ENCODE measurements around the gene KCNQ4.

The KCNQ4 gene

GRCh38 chr1:40815420-40815819 is 31.8 kb downstream of the KCNQ4 start:
- peaks cover 23% of the 10 kb centered on the region for H3K27me3 ChIP-seq (ENCODE audit: insufficient read depth, low read length)
- no peaks in the 10 kb centered on the region for H3K36me3 ChIP-seq (ENCODE audit: insufficient read depth, low read length)
- no peak overlapping the region for H3K4me3 ChIP-seq (ENCODE audit: low read length)
- no peak overlapping the region for H3K27ac ChIP-seq (ENCODE audit: low read depth, low read length)
- 90% methylated on average over 9 of the region's 9 CpGs for WGBS
- H3K4me1 ChIP-seq (ENCODE audit: insufficient read depth, low read length) = no peaks in the 10 kb centered on the region
- no peak overlapping the region for H3K9ac ChIP-seq (ENCODE audit: low read depth, low read length)
- H3K9me3 ChIP-seq (ENCODE audit: insufficient read depth, low read depth, low read length) = no peaks in the 10 kb centered on the region

GRCh38 chr1:40817791-40818263 is 34.2 kb downstream of the KCNQ4 start:
- Histone ChIP-seq H3K4me3 (ENCODE audit: low read length) (peak overlapping the region; percentile 77), H3K9ac (ENCODE audit: low read depth, low read length) (no peak overlapping the region), H3K36me3 (ENCODE audit: insufficient read depth, low read length) (no peaks in the 10 kb centered on the region), H3K27me3 (ENCODE audit: insufficient read depth, low read length) (peaks cover 23% of the 10 kb centered on the region), H3K27ac (ENCODE audit: low read depth, low read length) (no peak overlapping the region), H3K9me3 (ENCODE audit: insufficient read depth, low read depth, low read length) (no peaks in the 10 kb centered on the region), H3K4me1 (ENCODE audit: insufficient read depth, low read length) (no peaks in the 10 kb centered on the region)
- 17% methylated on average over 19 of the region's 19 CpGs for WGBS

- Histone ChIP-seq H3K27ac (ENCODE audit: low read depth, low read length) (no peak overlapping the region), H3K27me3 (ENCODE audit: insufficient read depth, low read length) (peaks cover 23% of the 10 kb centered on the region), H3K9me3 (ENCODE audit: insufficient read depth, low read depth, low read length) (no peaks in the 10 kb centered on the region), H3K4me1 (ENCODE audit: insufficient read depth, low read length) (no peaks in the 10 kb centered on the region), H3K4me3 (ENCODE audit: low read length) (peak overlapping the region; percentile 77), H3K9ac (ENCODE audit: low read depth, low read length) (no peak overlapping the region), H3K36me3 (ENCODE audit: insufficient read depth, low read length) (no peaks in the 10 kb centered on the region)
- WGBS = under 1% methylated on average over 59 of the region's 59 CpGs
Observed at GRCh38 chr1:40818264-40818961, 34.8 kb downstream of the KCNQ4 start.

- Histone ChIP-seq H3K4me1 (ENCODE audit: insufficient read depth, low read length) (peaks cover under 1% of the 10 kb centered on the region; the same call in 1 of the 2 replicates), H3K36me3 (ENCODE audit: insufficient read depth, low read length) (no peaks in the 10 kb centered on the region), H3K9me3 (ENCODE audit: insufficient read depth, low read depth, low read length) (no peaks in the 10 kb centered on the region), H3K27me3 (ENCODE audit: insufficient read depth, low read length) (peaks cover 23% of the 10 kb centered on the region), H3K27ac (ENCODE audit: low read depth, low read length) (no peak overlapping the region), H3K4me3 (ENCODE audit: low read length) (peak overlapping the region; percentile 77), H3K9ac (ENCODE audit: low read depth, low read length) (no peak overlapping the region)
- WGBS = 75% methylated on average over 22 of the region's 26 CpGs
Observed at GRCh38 chr1:40819101-40819500, 35.5 kb downstream of the KCNQ4 start.

- WGBS = 86% methylated on average over 3 of the region's 3 CpGs
Observed at GRCh38 chr1:40820251-40820797, 36.7 kb downstream of the KCNQ4 start.

GRCh38 chr1:40820911-40821693 is 37.5 kb downstream of the KCNQ4 start:
- peaks cover 20% of the 10 kb centered on the region for H3K4me1 ChIP-seq (ENCODE audit: insufficient read depth, low read length)
- H3K36me3 ChIP-seq (ENCODE audit: insufficient read depth, low read length) = no peaks in the 10 kb centered on the region
- H3K4me3 ChIP-seq (ENCODE audit: low read length) = no peak overlapping the region
- WGBS = 80% methylated on average over 5 of the region's 6 CpGs
- H3K27ac ChIP-seq (ENCODE audit: low read depth, low read length) = no peak overlapping the region
- H3K27me3 ChIP-seq (ENCODE audit: insufficient read depth, low read length) = peaks cover 20% of the 10 kb centered on the region
- H3K9ac ChIP-seq (ENCODE audit: low read depth, low read length) = no peak overlapping the region
- H3K9me3 ChIP-seq (ENCODE audit: insufficient read depth, low read depth, low read length) = no peaks in the 10 kb centered on the region

More at GRCh38 chr1:40820251-40820797, 36.7 kb downstream of the KCNQ4 start:
- Histone ChIP-seq H3K4me3 (ENCODE audit: low read length) (no peak overlapping the region), H3K27me3 (ENCODE audit: insufficient read depth, low read length) (peaks cover 22% of the 10 kb centered on the region), H3K9me3 (ENCODE audit: insufficient read depth, low read depth, low read length) (no peaks in the 10 kb centered on the region), H3K4me1 (ENCODE audit: insufficient read depth, low read length) (peaks cover 13% of the 10 kb centered on the region), H3K9ac (ENCODE audit: low read depth, low read length) (no peak overlapping the region), H3K36me3 (ENCODE audit: insufficient read depth, low read length) (no peaks in the 10 kb centered on the region), H3K27ac (ENCODE audit: low read depth, low read length) (no peak overlapping the region)

- no peak overlapping the region for H3K4me3 ChIP-seq (ENCODE audit: low read length)
- H3K36me3 ChIP-seq (ENCODE audit: insufficient read depth, low read length) = no peaks in the 10 kb centered on the region
- peaks cover 20% of the 10 kb centered on the region for H3K4me1 ChIP-seq (ENCODE audit: insufficient read depth, low read length)
- peaks cover 7% of the 10 kb centered on the region for H3K27me3 ChIP-seq (ENCODE audit: insufficient read depth, low read length)
- H3K9ac ChIP-seq (ENCODE audit: low read depth, low read length) = no peak overlapping the region
- H3K9me3 ChIP-seq (ENCODE audit: insufficient read depth, low read depth, low read length) = no peaks in the 10 kb centered on the region
- H3K27ac ChIP-seq (ENCODE audit: low read depth, low read length) = no peak overlapping the region
- WGBS = 91% methylated on average over 12 of the region's 12 CpGs
Observed at GRCh38 chr1:40822890-40823289, 39.3 kb downstream of the KCNQ4 start.

GRCh38 chr1:40823345-40823744 is 39.8 kb downstream of the KCNQ4 start:
- Histone ChIP-seq H3K4me1 (ENCODE audit: insufficient read depth, low read length) (peaks cover 20% of the 10 kb centered on the region), H3K27me3 (ENCODE audit: insufficient read depth, low read length) (peaks cover 2% of the 10 kb centered on the region; the same call in 1 of the 2 replicates), H3K27ac (ENCODE audit: low read depth, low read length) (no peak overlapping the region), H3K9ac (ENCODE audit: low read depth, low read length) (no peak overlapping the region), H3K9me3 (ENCODE audit: insufficient read depth, low read depth, low read length) (no peaks in the 10 kb centered on the region), H3K36me3 (ENCODE audit: insufficient read depth, low read length) (no peaks in the 10 kb centered on the region), H3K4me3 (ENCODE audit: low read length) (no peak overlapping the region)
- 91% methylated on average over 4 of the region's 4 CpGs for WGBS

GRCh38 chr1:40823983-40824382 is 40.4 kb downstream of the KCNQ4 start:
- no peaks in the 10 kb centered on the region for H3K27me3 ChIP-seq (ENCODE audit: insufficient read depth, low read length)
- H3K4me3 ChIP-seq (ENCODE audit: low read length) = no peak overlapping the region
- no peaks in the 10 kb centered on the region for H3K9me3 ChIP-seq (ENCODE audit: insufficient read depth, low read depth, low read length)
- H3K9ac ChIP-seq (ENCODE audit: low read depth, low read length) = no peak overlapping the region
- peak overlapping the region; percentile 79; the same call in 1 of the 2 replicates for H3K27ac ChIP-seq (ENCODE audit: low read depth, low read length)
- no peaks in the 10 kb centered on the region for H3K36me3 ChIP-seq (ENCODE audit: insufficient read depth, low read length)
- peaks cover 20% of the 10 kb centered on the region for H3K4me1 ChIP-seq (ENCODE audit: insufficient read depth, low read length)
- 93% methylated on average over 17 of the region's 17 CpGs for WGBS

GRCh38 chr1:40824591-40825434 is 41.2 kb downstream of the KCNQ4 start:
- H3K4me1 ChIP-seq (ENCODE audit: insufficient read depth, low read length) = peaks cover 20% of the 10 kb centered on the region
- H3K9ac ChIP-seq (ENCODE audit: low read depth, low read length) = peak overlapping the region; percentile 40; the same call in 1 of the 2 replicates
- no peak overlapping the region for H3K4me3 ChIP-seq (ENCODE audit: low read length)
- H3K27me3 ChIP-seq (ENCODE audit: insufficient read depth, low read length) = no peaks in the 10 kb centered on the region
- H3K27ac ChIP-seq (ENCODE audit: low read depth, low read length) = peak overlapping the region; percentile 79
- H3K36me3 ChIP-seq (ENCODE audit: insufficient read depth, low read length) = no peaks in the 10 kb centered on the region
- H3K9me3 ChIP-seq (ENCODE audit: insufficient read depth, low read depth, low read length) = no peaks in the 10 kb centered on the region
- 56% methylated on average over 16 of the region's 18 CpGs for WGBS

Measured in HUES64 (cell line).